Measurements from ENCODE around the gene GALNT6. TPM values are rescaled to one million over a fixed set of nuclear protein-coding genes. Genes with fewer than 3 reads are reported as not detected.

Gene GALNT6
- total RNA-seq, 1 experiment from 2014 or later, result 48.0 TPM

GRCh38 chr12:51381226-51382079 is 9.8 kb downstream of the GALNT6 start:
- no peak for DNase-seq (ENCODE audit: low read depth)

- DNase-seq (ENCODE audit: low read depth), result no peak
Observed at GRCh38 chr12:51379571-51379970, 11.6 kb downstream of the GALNT6 start.

- DNase-seq (ENCODE audit: low read depth), result no peak
Observed at GRCh38 chr12:51378749-51379148, 12.5 kb downstream of the GALNT6 start.

GRCh38 chr12:51377099-51377984 is 13.9 kb downstream of the GALNT6 start:
- no peak for DNase-seq (ENCODE audit: low read depth)

DNA sequence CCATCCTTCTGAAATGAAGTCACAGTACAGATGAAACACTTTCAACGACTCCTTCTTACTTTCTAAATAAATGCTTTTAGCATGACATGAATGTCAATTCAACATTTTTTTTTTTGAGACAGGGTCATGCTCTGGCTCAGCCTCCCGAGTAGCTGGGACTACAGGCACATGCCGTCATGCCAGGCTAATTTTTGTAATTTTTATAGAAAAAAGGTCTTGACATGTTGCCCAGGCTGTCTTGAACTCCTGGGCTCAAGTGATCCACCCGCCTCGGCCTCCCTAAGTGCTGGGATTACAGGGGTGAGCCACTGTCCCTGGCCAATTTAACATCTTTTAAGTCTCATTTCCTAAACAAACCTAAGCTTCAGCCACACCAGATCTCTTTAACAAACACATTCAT is 16.4 kb downstream of the GALNT6 start:
- no peak for DNase-seq (ENCODE audit: low read depth)

GRCh38 chr12:51374361-51374760 is 16.8 kb downstream of the GALNT6 start:
- no peak for DNase-seq (ENCODE audit: low read depth)

GRCh38 chr12:51373187-51373586 is 18.0 kb downstream of the GALNT6 start:
- no peak for DNase-seq (ENCODE audit: low read depth)

DNA sequence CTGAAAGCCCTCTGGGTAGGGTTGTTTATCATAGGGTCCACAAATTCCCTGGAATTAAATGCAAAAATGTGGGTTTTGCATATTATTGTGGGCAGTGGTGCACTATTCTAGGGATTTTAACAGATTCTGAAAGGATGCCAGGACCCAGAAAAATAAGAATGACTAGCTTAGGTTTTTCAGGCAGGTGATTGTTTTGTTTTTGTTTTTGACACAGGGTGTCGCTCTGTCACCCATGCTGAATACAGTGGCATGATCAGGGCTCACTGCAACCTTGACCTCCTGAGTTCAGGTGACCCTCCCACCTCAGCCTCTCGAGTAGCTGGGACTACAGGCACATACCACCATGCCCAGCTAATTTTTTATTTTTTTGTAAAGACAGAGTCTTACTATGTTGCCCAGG is 19.2 kb downstream of the GALNT6 start:
- peak; percentile 53 for DNase-seq (ENCODE audit: low read depth)

GRCh38 chr12:51371295-51371953 is 19.8 kb downstream of the GALNT6 start:
- peak; percentile 98 for DNase-seq (ENCODE audit: low read depth)

- no peak for DNase-seq (ENCODE audit: low read depth)
Observed at GRCh38 chr12:51370667-51371066, 20.5 kb downstream of the GALNT6 start.

DNA sequence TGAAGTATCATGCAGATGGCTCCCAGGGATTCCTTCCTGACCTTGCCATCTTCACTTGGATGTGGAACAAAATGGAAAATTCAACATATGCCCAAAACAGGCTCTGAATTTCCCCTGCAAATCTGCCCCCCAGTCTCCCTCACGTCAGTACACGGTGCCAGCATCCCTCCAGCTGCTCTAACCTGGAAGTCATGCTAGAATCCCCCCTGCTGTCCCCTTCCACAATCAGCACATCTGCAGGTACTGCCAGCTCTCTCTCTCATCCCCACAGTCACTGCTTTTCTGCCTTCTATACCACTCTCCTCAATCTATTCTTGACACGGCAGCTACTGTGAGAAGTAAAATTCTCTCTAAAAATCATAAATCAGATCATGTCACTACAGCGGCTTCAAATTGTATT is 21.6 kb downstream of the GALNT6 start:
- no peak for DNase-seq (ENCODE audit: low read depth)

DNA sequence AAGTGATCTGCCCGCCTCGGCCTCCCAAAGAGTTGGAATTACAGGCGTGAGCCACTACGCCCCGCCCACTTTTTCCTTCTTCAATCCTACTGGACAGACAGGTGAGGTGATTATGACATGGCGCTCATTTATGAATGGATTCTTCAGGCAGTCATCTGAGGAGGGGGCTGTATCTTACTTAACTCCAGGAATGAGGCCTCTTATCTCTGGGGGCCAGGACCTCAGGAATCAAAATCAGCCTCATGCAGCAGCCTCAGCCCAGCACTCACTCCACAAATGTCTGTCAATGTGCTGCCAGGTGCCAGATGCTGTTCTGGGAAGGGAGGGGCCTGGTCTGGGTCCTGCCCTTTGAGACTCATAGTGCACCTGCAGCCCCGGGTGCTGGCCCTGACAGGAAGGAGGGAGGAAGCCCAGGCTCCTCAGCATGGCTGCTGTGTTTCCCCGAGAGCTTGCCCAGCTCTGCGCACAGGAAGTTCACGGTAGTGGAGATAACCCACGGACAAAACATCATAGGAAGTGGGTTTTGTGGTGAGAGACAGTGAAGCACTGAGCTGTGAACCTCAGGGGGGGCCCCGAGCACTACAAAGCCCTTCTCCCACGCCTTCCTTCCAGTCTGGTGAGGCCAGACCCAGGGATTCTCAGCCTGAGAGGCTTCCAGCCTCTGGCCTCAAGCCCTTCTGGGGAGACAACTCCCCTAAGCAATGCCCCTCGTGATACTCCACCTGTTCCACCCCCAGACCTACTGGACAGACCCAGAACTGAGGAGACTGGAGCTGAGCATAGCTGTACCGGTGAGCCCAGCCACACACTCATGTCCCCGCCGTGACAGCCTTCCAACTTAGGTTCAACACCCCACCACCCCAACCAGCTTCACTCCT is 22.3 kb downstream of the GALNT6 start:
- DNase-seq (ENCODE audit: low read depth), result peak; percentile 56

DNA sequence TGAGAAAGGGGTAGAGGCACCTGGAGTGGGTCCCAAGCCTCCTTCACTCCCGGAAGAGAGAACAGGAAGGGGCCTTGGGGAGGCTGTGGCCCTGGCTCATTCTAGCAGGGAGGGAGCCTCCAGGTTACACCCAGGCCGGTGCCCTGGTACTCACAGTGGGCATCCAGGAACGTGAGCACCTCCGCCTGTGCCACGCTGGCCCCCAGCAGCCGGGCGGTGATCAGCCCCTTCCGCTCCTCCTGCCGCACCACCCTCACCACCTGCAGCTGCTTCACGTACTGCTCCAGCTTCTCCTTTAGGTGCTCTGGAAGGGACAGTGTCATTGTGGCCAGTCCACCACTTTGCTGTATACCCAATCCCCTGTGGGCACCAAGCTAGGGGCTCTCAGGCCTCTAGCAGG is 25.9 kb downstream of the GALNT6 start:
- no peak for DNase-seq (ENCODE audit: low read depth)

GRCh38 chr12:51364001-51364400 is 27.2 kb downstream of the GALNT6 start:
- no peak for DNase-seq (ENCODE audit: low read depth)

DNA sequence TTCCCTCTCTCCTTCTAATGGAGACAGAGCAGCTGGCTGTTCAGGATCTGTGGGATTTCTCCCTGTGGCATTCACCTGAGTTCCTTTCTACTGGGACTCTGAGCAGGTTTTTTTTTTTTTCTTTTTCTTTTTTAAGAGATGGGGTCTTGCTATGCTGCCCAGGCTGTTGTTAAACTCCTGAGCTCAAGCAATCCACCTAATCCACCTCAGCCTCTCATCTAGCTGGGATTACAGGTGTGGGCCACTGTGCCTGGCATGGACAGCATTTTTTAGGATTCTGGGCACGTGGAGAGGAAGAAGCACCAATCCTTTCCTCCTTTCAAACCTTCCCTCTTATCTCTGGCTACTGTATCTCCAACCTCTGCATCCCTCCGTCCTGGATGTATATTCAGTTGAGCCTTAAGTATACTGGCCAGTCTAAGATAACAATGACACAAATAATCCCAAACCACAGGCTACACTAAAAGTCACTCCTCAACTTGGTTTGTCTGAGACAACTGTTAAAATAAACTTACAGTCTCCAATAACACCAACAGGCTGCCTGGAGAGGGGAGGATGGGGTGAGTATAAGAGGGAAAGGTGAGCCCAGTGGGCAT is 28.4 kb downstream of the GALNT6 start:
- no peak for DNase-seq (ENCODE audit: low read depth)

- DNase-seq (ENCODE audit: low read depth), result no peak
Observed at GRCh38 chr12:51362307-51362706, 28.9 kb downstream of the GALNT6 start.

DNA sequence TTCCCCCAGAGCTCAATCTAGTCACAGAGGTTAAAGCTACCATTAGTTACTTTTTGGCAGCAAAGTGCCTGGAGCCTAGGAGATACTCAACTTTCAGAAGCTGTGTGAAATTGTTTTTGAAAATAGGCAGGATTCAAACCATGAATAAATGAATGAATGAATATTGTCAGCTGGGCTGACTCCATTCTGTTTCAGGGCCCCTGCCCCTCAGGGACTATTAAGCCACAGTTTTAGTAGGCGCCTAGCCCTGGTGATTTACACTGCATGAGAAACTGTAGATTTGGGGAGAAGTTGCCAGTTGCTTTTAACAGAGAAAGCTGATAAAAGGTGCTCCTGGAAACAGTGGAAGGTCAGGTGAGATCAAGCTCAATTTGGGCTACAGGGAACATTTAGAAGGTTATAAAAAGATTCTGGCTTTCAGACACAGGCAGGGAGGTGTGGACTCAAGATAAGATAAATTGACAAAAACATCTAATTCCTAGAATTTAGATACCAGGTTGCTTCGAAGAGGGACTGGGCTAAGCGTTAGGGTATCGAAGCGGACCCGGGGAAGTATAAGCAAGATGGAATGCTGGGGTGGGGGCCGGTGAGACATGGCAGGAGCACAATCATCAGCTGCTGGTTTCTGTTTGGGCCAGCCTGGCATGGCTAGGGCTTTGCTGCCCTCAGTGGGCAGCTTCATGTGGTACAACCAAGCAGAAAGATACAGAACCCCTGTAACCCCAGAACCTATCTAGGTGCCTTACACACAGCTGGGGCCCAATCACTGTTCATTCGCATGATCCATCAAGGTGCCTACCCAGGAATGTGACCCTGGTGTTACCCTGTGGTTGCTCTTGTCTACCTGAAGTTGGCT is 29.8 kb downstream of the GALNT6 start:
- no peak for DNase-seq (ENCODE audit: low read depth)

DNA sequence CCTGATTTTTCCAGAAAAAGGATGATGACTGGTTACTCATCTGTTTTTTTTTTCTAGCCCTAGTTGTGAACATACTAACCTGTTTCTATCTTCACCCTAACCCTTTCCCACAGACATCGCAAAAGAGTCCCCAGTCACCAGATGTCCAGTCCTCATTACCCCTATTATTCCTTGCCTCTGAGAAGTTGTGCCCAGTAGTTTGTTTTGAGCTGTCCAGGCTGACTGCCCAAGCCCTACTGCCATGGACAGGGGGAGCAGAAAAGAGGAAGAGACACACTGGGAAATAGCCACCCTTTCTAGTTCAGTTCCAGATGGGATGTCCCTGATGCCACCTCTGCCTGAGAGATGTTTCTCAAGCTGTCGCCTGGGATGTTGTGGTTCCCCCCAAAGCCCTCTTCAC is 30.9 kb downstream of the GALNT6 start:
- DNase-seq (ENCODE audit: low read depth), result no peak

DNA sequence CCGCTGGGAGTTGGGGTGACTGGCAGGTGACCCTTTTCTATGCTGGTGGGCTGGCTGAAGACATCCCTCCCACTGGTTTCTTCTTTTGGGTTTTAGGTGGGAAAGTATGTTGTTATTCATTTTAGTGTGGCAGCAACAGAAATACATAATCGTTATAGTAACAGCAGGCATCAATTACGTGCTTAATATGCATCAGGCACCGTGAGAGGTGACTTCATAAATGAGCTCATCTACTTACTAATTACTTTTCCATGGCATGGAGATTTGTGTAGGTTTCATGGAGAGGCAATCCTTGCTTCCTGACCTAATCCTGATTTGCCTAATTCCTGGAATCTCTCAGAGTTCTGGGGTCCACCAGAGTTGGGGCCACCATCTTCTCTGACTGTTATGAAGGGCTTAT is 31.4 kb downstream of the GALNT6 start:
- no peak for DNase-seq (ENCODE audit: low read depth)

DNA sequence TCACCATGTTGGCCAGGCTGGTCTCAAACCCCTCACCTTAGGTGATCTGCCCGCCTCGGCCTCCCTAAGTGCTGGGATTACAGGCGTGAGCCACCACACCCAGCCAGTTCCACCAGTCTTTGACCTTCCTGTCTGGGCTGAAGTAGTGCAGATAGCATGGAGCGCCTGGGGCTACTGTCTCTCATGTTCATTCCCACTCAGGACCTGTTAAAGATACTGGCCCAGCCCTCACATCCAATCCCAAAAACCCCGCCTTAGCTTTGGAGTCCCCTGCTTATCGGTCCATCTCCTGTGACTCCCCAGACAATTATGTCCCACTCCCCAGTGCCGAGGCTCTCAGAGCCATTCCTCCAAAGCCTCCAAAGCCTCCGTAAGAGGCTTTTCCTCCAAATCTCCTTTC is 32.7 kb downstream of the GALNT6 start:
- DNase-seq (ENCODE audit: low read depth), result no peak

All from M059J (cell line).